ENCODE results near the gene NADK. TPM values are rescaled to one million over a fixed set of nuclear protein-coding genes. Genes with fewer than 3 reads are reported as not detected.
"Not testable (repeated sequence)": the region's sequence is repeated elsewhere in the genome, so short reads cannot be mapped to it uniquely, and the experiment has no call there.

NADK gene
- total and polyA plus RNA-seq, 10 of the 15 experiments (the other 5 are each of a cell fraction or from before 2014, with no cell fraction given) = 1.1 to 93.2 (median 46.9) TPM

- TF ChIP-seq E4F1 (IDR thresholded peaks at IDR 0.05; ENCODE audit: borderline replicate concordance, partially characterized antibody) (no peak), MEF2A (IDR thresholded peaks at IDR 0.05; ENCODE audit: insufficient read depth, low read depth, low read length) (no peak), NR2F1 (conservative IDR thresholded peaks at IDR 0.05) (no peak)
- TF ChIP-seq, protein P1, sequence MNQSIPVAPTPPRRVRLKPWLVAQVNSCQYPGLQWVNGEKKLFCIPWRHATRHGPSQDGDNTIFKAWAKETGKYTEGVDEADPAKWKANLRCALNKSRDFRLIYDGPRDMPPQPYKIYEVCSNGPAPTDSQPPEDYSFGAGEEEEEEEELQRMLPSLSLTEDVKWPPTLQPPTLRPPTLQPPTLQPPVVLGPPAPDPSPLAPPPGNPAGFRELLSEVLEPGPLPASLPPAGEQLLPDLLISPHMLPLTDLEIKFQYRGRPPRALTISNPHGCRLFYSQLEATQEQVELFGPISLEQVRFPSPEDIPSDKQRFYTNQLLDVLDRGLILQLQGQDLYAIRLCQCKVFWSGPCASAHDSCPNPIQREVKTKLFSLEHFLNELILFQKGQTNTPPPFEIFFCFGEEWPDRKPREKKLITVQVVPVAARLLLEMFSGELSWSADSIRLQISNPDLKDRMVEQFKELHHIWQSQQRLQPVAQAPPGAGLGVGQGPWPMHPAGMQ (IDR thresholded peaks at IDR 0.05; ENCODE audit: borderline replicate concordance) = no peak
- TF ChIP-seq, protein P2, sequence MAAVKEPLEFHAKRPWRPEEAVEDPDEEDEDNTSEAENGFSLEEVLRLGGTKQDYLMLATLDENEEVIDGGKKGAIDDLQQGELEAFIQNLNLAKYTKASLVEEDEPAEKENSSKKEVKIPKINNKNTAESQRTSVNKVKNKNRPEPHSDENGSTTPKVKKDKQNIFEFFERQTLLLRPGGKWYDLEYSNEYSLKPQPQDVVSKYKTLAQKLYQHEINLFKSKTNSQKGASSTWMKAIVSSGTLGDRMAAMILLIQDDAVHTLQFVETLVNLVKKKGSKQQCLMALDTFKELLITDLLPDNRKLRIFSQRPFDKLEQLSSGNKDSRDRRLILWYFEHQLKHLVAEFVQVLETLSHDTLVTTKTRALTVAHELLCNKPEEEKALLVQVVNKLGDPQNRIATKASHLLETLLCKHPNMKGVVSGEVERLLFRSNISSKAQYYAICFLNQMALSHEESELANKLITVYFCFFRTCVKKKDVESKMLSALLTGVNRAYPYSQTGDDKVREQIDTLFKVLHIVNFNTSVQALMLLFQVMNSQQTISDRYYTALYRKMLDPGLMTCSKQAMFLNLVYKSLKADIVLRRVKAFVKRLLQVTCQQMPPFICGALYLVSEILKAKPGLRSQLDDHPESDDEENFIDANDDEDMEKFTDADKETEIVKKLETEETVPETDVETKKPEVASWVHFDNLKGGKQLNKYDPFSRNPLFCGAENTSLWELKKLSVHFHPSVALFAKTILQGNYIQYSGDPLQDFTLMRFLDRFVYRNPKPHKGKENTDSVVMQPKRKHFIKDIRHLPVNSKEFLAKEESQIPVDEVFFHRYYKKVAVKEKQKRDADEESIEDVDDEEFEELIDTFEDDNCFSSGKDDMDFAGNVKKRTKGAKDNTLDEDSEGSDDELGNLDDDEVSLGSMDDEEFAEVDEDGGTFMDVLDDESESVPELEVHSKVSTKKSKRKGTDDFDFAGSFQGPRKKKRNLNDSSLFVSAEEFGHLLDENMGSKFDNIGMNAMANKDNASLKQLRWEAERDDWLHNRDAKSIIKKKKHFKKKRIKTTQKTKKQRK (IDR thresholded peaks at IDR 0.05; ENCODE audit: low read depth, low read length) = no peak
- TF ChIP-seq, protein P3, sequence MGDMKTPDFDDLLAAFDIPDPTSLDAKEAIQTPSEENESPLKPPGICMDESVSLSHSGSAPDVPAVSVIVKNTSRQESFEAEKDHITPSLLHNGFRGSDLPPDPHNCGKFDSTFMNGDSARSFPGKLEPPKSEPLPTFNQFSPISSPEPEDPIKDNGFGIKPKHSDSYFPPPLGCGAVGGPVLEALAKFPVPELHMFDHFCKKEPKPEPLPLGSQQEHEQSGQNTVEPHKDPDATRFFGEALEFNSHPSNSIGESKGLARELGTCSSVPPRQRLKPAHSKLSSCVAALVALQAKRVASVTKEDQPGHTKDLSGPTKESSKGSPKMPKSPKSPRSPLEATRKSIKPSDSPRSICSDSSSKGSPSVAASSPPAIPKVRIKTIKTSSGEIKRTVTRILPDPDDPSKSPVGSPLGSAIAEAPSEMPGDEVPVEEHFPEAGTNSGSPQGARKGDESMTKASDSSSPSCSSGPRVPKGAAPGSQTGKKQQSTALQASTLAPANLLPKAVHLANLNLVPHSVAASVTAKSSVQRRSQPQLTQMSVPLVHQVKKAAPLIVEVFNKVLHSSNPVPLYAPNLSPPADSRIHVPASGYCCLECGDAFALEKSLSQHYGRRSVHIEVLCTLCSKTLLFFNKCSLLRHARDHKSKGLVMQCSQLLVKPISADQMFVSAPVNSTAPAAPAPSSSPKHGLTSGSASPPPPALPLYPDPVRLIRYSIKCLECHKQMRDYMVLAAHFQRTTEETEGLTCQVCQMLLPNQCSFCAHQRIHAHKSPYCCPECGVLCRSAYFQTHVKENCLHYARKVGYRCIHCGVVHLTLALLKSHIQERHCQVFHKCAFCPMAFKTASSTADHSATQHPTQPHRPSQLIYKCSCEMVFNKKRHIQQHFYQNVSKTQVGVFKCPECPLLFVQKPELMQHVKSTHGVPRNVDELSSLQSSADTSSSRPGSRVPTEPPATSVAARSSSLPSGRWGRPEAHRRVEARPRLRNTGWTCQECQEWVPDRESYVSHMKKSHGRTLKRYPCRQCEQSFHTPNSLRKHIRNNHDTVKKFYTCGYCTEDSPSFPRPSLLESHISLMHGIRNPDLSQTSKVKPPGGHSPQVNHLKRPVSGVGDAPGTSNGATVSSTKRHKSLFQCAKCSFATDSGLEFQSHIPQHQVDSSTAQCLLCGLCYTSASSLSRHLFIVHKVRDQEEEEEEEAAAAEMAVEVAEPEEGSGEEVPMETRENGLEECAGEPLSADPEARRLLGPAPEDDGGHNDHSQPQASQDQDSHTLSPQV (IDR thresholded peaks at IDR 0.05) = no peak
Measured at GRCh38 chr1:1730870-1731269, 47.4 kb downstream of the NADK start (continued).

- H3K9me3 ChIP-seq (replicated peaks; ENCODE audit: control insufficient read depth, insufficient read depth, low read length); H3K4me2 ChIP-seq (ENCODE audit: control insufficient read depth, insufficient read depth); in situ Hi-C loops (cut with MboI); H3K4me3 ChIP-seq; BruUV-seq (replicated peaks); H3K27ac ChIP-seq (ENCODE audit: control insufficient read depth, insufficient read depth); H4K20me1 ChIP-seq (ENCODE audit: control insufficient read depth, insufficient read depth); RAD21 ChIA-PET (ENCODE audit: unreplicated experiment); FAIRE-seq; CTCF ChIA-PET; ATAC-seq; SMC1A ChIA-PET (ENCODE audit: uncharacterized antibody, unreplicated experiment); intact Hi-C loops (cut with micrococcal nuclease; ENCODE audit: unreplicated experiment); H3K79me2 ChIP-seq (ENCODE audit: control insufficient read depth, insufficient read depth, low read length); DNase-seq (ENCODE audit: low read depth, low spot score); H3K36me3 ChIP-seq (ENCODE audit: control insufficient read depth in 2 of 2, insufficient read depth in 2 of 2, low read length in 1 of 2); H3K27me3 ChIP-seq (replicated peaks in 1 of 2; ENCODE audit: control insufficient read depth in 2 of 2, insufficient read depth in 2 of 2, low read length in 1 of 2); H3K4me1 ChIP-seq (ENCODE audit: control insufficient read depth, insufficient read depth, low read length); H3K9ac ChIP-seq (ENCODE audit: control insufficient read depth, insufficient read depth, low read length); H2AFZ ChIP-seq (ENCODE audit: control insufficient read depth, low read depth, low read length); POLR2A ChIA-PET: not testable (repeated sequence)
- no CpG with 5 or more reads among the region's 13 CpGs for WGBS (ENCODE audit: insufficient coverage, insufficient replicate concordance, low lambda C conversion rate, missing lambda C conversion rate)
Measured at GRCh38 chr1:1730230-1730629, 48.0 kb downstream of the NADK start.
